SH-SY5Y (cell line): ENCODE data around the gene MAPK10.

Source experiments
- GATA2 ChIP-seq: IDR thresholded peaks from 2 replicates; pipeline ENCODE4 v1.6.1; 2011; ENCODE audit warnings: mild to moderate bottlenecking, low read depth, low read length
- GATA3 ChIP-seq: IDR thresholded peaks from 2 replicates; pipeline ENCODE4 v1.6.1; 2011; ENCODE audit warnings: low read depth, mild to moderate bottlenecking, low read length, moderate library complexity

GRCh38 chr4:86338521-86338920 lies 21.3 kb downstream of the MAPK10 start:
- TF ChIP-seq GATA2 (no peak), GATA3 (no peak)
